Stimulated activated CD8-positive, alpha-beta memory T cell treated with anti-CD3 and anti-CD28 coated beads, Interleukin-2, amount 100 ng/mL, for 48 hours (primary cell): ENCODE measurements around the gene HOTAIR.
A peak's percentile ranks its signal among the peaks of the same experiment; 100 is the strongest.

Experiments
- DNase-seq, 2 donors: peaks; one replicate each; pipeline ENCODE4 v3.0.0-alpha.2; 2020; ENCODE audit warnings: low read depth in 2 of 2

Gene HOTAIR

GRCh38 chr12:53974084-53975063, at the start of gene HOTAIR:
TSS of gene HOTAIR (minus strand) at chr12:53974954.
- DNase-seq: no peak

DNA sequence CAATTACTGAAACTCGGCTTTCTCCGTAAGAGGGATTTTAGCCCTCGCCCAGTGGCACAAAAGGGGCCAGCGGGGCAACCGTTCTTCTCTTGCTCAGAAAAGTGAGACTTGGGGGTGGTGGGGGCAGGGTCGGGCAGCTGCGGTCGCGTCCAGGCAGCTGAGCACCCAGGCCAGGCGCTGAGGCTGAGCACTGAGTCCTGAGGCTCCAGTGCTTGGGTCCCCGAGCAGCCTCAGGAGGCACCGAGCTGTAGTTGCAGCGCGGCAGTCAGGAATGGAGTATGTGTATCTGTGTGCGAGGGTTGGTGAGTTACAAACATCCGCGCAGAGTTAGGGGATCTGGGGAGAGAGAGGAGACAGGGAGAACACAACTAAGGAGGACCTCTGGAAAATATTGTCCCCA, 49.4 kb upstream of the HOTAIR start:
- DNase-seq: no peak

GRCh38 chr12:54022960-54023884, 48.5 kb upstream of the HOTAIR start:
- DNase-seq: no peak

- no peak for DNase-seq
Measured at GRCh38 chr12:54021432-54022013, 46.8 kb upstream of the HOTAIR start.

GRCh38 chr12:54020591-54021405, 46.0 kb upstream of the HOTAIR start:
- no peak for DNase-seq

DNA sequence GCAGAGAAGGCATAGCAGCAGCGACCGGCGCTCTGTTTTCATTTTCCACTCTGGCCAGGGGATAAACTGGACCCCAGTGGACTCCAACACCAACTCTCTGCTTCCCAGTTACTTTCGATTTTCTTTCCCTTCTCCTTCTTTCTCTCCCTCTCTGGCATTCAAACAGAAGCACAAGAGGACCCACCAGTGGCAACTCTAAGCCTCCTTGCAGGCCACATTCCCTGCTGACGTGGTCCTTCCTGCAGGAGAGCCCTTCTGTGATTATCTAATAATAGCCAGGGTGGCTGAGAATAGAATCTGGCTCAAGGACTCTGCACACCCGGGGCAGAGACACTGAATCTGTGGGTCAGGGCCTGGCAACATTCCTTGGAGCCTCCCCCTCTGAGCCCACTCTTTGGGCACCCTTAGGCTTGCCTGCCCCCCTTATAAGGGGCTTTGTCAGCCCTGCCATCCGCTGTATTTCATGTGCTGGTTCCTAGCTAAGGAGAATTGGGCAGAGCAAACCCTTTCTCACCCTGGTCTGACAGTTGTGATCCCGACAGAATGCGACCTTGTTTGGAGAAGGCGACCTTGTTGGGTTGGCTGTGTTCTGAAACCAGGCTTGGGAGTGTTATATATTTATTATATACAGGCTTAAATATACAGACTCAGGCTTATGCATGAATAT, 45.3 kb upstream of the HOTAIR start:
- no peak for DNase-seq

DNA sequence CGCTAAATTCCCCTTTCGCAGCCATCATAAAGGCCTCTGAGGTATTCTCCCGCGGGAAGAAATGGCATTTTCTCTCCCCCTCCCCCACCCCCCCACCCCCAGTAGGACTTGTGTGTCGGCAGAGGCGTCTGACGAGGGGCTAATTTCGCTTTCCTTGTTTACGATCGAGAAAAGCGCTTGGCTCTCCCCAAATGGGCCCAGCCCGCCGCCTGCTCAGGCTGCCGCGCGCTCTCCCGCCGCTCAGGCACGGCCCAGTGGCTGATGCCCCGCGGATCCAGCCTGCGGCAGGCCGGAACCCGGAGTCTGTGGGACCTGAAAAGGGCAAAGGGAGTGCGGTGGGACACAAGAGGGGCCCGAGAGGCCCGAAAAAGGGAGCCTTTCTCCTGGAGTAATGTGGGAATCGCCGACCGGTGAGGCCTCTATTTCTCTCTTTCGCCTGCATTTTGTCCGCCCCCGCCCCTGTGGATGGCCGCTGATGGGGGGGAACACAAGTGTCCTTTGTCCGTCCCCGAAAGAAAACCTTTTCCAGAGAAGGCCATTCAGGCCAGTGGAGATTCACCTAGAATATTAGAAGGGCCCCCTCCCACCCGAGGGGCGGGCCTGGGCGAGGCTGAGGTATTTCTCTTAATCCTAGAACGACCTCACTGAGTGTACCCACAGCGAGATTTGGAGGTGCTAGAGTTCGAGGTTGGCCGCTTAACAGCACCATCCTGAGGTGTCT, 44.5 kb upstream of the HOTAIR start:
- DNase-seq: no peak

DNA sequence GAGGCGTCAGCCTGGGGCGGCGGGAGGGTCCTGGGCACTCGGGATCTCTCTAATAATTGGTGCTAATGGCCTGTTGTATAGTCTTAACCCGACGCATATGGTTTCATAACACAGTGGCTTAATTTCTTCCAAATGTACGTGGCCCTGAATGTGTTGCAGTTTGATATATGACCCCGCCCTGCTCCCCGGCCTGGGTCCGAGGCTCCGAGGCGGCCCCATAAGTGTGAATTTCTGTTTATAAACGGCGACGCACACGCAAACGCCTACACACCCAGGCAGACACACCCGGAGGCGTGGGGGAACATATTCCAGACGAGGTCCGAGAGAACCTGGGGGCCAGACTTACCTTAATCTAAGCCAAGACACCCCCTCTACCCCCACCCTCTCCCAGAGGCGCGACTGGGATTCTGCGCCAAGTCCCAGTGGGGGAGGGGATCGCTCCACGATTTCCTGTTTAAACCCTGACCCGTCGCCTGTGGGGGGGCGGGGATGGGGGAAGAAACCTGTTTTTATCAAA, 43.8 kb upstream of the HOTAIR start:
- no peak for DNase-seq

DNA sequence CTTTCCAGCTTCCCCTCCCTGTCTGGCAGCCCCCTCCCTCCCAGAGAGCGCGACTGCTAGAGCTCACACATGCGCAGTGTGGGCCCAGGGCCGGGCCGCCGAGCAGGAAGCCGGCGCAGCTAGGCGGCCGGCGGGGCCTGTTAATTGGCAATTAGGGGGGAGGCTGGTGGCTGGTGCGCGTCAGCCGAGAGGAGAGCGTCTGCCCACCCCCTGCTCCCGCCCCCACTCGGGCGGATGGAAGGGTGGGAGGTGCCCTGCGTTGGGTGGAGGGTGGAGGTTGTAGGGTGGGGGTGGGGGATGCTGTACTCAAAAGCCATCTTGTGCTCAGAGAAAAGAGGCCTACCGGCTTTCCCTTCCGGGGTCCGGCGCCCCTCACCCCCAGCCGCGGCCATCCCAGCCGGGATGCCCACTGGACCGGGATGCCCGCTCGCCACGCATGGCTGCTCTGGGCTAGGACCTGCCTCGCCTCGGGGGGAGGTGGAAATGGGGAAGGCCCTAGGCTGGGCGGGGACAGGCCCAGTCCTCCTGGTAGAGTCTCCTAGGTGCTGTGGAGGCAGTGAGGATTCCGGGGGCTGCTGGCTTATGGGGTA, 43.2 kb upstream of the HOTAIR start:
- DNase-seq: peak; percentile 56 to 62

GRCh38 chr12:54017027-54017788, 42.5 kb upstream of the HOTAIR start:
- no peak for DNase-seq

- no peak for DNase-seq
Measured at GRCh38 chr12:54016478-54016964, 41.8 kb upstream of the HOTAIR start.

DNA sequence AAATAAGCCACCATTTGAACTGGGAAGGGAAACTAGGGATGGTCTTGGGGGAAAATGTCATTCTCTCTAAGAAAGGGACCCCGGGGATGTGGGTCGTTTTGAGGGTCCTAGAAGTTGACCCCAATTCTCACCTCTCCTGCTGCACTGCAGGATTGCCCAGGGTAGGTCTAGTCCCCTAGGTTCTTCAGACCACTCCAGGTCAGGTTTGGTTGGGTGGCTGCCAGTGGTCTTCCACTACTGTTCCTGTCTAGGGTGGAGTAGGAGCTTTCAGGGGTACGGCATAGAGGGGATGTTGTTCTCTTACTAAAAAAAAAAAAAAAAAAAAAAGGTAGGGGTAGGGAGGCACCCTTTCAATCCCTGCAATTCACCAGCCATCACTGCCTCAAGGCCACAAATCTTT, 41.3 kb upstream of the HOTAIR start:
- DNase-seq: no peak

- DNase-seq: no peak
Measured at GRCh38 chr12:54015018-54015931, 40.5 kb upstream of the HOTAIR start.

GRCh38 chr12:54014377-54015017, 39.7 kb upstream of the HOTAIR start:
- no peak for DNase-seq

DNA sequence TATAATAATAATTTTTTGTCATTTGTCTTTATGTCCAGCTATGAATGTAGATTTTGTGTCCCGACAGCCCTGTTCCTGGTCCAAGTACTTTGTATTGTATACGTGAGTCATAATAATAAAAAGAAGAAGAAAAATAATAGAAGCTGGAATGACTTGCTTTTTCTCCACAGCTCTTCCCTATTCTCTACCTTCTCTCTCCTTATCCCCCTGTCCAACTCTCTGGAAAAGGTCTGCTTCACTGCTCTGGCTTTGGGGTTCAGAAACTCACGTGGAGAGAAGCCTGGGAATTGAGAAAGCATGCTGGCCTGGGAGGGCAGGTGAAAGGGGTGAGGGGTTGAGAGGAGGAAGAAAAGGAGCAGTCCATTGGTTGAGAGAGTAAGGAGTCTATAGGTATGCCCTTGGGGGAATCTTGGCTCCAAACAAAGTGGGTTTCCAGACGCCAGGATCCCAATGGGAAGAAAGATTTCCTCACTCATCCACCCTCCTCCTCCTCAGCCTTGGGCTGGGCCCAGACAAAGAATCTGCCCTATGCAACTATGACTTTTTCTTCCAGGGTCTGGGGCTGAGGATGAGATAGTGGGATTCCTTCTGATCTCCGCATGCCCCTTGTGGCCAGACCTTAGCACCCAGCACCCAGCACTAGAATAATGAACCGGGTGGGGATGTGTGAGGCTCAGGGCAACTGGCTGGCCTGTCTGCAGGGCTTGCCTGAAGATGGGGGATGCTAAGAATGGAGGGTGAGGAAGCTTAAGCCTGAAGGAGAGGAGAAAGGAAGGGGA, 38.1 kb upstream of the HOTAIR start:
- no peak for DNase-seq
